WTC11 (cell line): ENCODE results near the gene YWHAH. TPM values are rescaled to one million over a fixed set of nuclear protein-coding genes. Genes with fewer than 3 reads are reported as not detected.

ENCODE experiments used
- ATAC-seq: fragments of 200-7000 bp; cut with Tn5 transposase; 2 replicates; pipeline ENCODE4 v1.10.0; 2021; ENCODE audit warnings: mild to moderate bottlenecking, moderate library complexity
- CTCF ChIA-PET: fragments of 300-600 bp; sonication (Branson Sonifier 250); formaldehyde crosslinking; loops from one replicate; lab custom pipeline; 2021; ENCODE audit warnings: antibody characterized with exemption; lab: Charles Lee
- POLR2A ChIA-PET: fragments of 350-600 bp; sonication (Branson Sonifier 250); formaldehyde crosslinking; loops from one replicate; lab custom pipeline; 2021; ENCODE audit warnings: antibody characterized with exemption; lab: Charles Lee
- DNase-seq: peaks from one replicate; pipeline ENCODE4 v3.0.0; 2021; ENCODE audit warnings: low spot score
- H3K27ac Mint-ChIP-seq: 2 replicates; pipeline ENCODE4 v1.8.0; 2021; ENCODE audit warnings: mixed read lengths
- H3K27me3 Mint-ChIP-seq: 2 replicates; pipeline ENCODE4 v1.8.0; 2021; ENCODE audit warnings: low read depth, mild to moderate bottlenecking, moderate library complexity, mixed read lengths
- H3K36me3 Mint-ChIP-seq: 2 replicates; pipeline ENCODE4 v1.8.0; 2021; ENCODE audit warnings: mixed read lengths
- H3K4me1 Mint-ChIP-seq: 2 replicates; pipeline ENCODE4 v1.8.0; 2022; ENCODE audit warnings: mixed read lengths
- H3K4me3 Mint-ChIP-seq: 2 replicates; pipeline ENCODE4 v1.8.0; 2021; ENCODE audit warnings: mild to moderate bottlenecking, moderate library complexity, mixed read lengths
- H3K9me3 Mint-ChIP-seq: 2 replicates; pipeline ENCODE4 v1.8.0; 2021; ENCODE audit warnings: mixed read lengths
- ELF4 ChIP-seq: sonication (generic); formaldehyde crosslinking; IDR thresholded peaks from 2 replicates; pipeline ENCODE4 v1.8.1; 2022; ENCODE audit warnings: low read depth, mild to moderate bottlenecking, moderate library complexity, missing genetic modification reagents
- FOXK1 ChIP-seq: sonication (generic); formaldehyde crosslinking; IDR thresholded peaks from 2 replicates; pipeline ENCODE4 v1.8.0; 2022; ENCODE audit warnings: mild to moderate bottlenecking, moderate library complexity, missing genetic modification reagents
- MXD4 ChIP-seq: fragments of 250-450 bp; sonication (Bioruptor Pico); IDR thresholded peaks from 2 replicates; pipeline ENCODE4 v1.8.0; 2021; ENCODE audit warnings: mild to moderate bottlenecking, moderate library complexity, borderline replicate concordance
- NFATC4 ChIP-seq: fragments of 250-450 bp; sonication (Bioruptor Pico); IDR thresholded peaks from 2 replicates; pipeline ENCODE4 v1.9.0; 2021; ENCODE audit warnings: mild to moderate bottlenecking
- SP1 ChIP-seq: sonication (generic); formaldehyde crosslinking; conservative IDR thresholded peaks from 2 replicates; pipeline ENCODE4 v1.8.1; 2022; ENCODE audit warnings: missing genetic modification reagents
- TCF7 ChIP-seq: sonication (generic); formaldehyde crosslinking; IDR thresholded peaks from 2 replicates; pipeline ENCODE4 v1.8.0; 2022; ENCODE audit warnings: mild to moderate bottlenecking, low read depth, missing genetic modification reagents, moderate library complexity
- TEAD4 ChIP-seq: sonication (generic); formaldehyde crosslinking; IDR thresholded peaks from 2 replicates; pipeline ENCODE4 v1.8.0; 2022; ENCODE audit warnings: mild to moderate bottlenecking, missing genetic modification reagents
- ZNF121 ChIP-seq: sonication (generic); formaldehyde crosslinking; IDR thresholded peaks from 2 replicates; pipeline ENCODE4 v1.8.0; 2023; ENCODE audit warnings: missing genetic modification reagents
- ZNF219 ChIP-seq: sonication (generic); formaldehyde crosslinking; IDR thresholded peaks from 2 replicates; pipeline ENCODE4 v1.8.0; 2023; ENCODE audit warnings: missing genetic modification reagents, mild to moderate bottlenecking, borderline replicate concordance
- total RNA-seq: library from RNA; stranded (reverse); gene quantifications from 3 replicates; pipeline ENCODE4 v1.2.3, GENCODE V29; 2021
- TF ChIP-seq, protein P1 (sequence below): fragments of 250-450 bp; sonication (Bioruptor Pico); IDR thresholded peaks from 2 replicates; pipeline ENCODE4 v1.9.0; 2021; ENCODE audit warnings: mild to moderate bottlenecking
- TF ChIP-seq, protein P2 (sequence below): sonication (generic); formaldehyde crosslinking; IDR thresholded peaks from 2 replicates; pipeline ENCODE4 v1.8.0; 2022; ENCODE audit warnings: missing genetic modification reagents
- TF ChIP-seq, protein P3 (sequence below): sonication (generic); formaldehyde crosslinking; conservative IDR thresholded peaks from 2 replicates; pipeline ENCODE4 v1.8.1; 2023; ENCODE audit warnings: mild to moderate bottlenecking, low read depth, missing genetic modification reagents, moderate library complexity
- TF ChIP-seq, protein P4 (sequence below): sonication (generic); formaldehyde crosslinking; IDR thresholded peaks from 2 replicates; pipeline ENCODE4 v1.8.1; 2022; ENCODE audit warnings: missing genetic modification reagents, borderline replicate concordance
- TF ChIP-seq, protein P5 (sequence below): sonication (generic); formaldehyde crosslinking; IDR thresholded peaks from 2 replicates; pipeline ENCODE4 v1.8.1; 2023; ENCODE audit warnings: mild to moderate bottlenecking, missing genetic modification reagents
- TF ChIP-seq, protein P6 (sequence below): sonication (generic); formaldehyde crosslinking; IDR thresholded peaks from 2 replicates; pipeline ENCODE4 v1.8.1; 2023; ENCODE audit warnings: mild to moderate bottlenecking, missing genetic modification reagents, moderate library complexity

Gene YWHAH
- total RNA-seq, 1 experiment from 2014 or later, result 203 TPM

DNA sequence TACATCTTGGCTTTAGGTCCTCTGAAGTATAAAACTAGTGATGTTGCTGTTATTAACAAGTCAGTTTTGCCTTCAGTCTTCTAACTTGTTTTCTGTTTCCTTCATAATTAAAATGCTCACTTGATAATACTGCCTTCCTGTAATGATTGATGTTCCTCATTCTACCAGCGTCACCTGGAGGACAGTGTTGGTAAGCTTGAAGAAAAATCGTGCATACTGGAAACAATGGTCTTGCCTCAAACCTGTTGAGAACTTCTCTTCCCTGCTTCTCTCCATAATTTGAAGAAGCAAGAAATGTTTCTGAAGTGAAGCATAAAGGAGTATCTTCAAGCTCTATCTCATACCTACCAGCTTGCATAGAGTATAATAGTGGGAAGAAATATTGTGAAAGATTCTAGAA, 3.0 kb downstream of the YWHAH start (continued):
- TF ChIP-seq, protein P1, sequence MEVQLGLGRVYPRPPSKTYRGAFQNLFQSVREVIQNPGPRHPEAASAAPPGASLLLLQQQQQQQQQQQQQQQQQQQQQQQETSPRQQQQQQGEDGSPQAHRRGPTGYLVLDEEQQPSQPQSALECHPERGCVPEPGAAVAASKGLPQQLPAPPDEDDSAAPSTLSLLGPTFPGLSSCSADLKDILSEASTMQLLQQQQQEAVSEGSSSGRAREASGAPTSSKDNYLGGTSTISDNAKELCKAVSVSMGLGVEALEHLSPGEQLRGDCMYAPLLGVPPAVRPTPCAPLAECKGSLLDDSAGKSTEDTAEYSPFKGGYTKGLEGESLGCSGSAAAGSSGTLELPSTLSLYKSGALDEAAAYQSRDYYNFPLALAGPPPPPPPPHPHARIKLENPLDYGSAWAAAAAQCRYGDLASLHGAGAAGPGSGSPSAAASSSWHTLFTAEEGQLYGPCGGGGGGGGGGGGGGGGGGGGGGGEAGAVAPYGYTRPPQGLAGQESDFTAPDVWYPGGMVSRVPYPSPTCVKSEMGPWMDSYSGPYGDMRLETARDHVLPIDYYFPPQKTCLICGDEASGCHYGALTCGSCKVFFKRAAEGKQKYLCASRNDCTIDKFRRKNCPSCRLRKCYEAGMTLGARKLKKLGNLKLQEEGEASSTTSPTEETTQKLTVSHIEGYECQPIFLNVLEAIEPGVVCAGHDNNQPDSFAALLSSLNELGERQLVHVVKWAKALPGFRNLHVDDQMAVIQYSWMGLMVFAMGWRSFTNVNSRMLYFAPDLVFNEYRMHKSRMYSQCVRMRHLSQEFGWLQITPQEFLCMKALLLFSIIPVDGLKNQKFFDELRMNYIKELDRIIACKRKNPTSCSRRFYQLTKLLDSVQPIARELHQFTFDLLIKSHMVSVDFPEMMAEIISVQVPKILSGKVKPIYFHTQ, result no peak
- TF ChIP-seq SP1, result no peak
- no peak for TF ChIP-seq TEAD4 (CRISPR knock-in tag)
- TF ChIP-seq MXD4 (CRISPR knock-in tag), result no peak
- TF ChIP-seq, protein P2, sequence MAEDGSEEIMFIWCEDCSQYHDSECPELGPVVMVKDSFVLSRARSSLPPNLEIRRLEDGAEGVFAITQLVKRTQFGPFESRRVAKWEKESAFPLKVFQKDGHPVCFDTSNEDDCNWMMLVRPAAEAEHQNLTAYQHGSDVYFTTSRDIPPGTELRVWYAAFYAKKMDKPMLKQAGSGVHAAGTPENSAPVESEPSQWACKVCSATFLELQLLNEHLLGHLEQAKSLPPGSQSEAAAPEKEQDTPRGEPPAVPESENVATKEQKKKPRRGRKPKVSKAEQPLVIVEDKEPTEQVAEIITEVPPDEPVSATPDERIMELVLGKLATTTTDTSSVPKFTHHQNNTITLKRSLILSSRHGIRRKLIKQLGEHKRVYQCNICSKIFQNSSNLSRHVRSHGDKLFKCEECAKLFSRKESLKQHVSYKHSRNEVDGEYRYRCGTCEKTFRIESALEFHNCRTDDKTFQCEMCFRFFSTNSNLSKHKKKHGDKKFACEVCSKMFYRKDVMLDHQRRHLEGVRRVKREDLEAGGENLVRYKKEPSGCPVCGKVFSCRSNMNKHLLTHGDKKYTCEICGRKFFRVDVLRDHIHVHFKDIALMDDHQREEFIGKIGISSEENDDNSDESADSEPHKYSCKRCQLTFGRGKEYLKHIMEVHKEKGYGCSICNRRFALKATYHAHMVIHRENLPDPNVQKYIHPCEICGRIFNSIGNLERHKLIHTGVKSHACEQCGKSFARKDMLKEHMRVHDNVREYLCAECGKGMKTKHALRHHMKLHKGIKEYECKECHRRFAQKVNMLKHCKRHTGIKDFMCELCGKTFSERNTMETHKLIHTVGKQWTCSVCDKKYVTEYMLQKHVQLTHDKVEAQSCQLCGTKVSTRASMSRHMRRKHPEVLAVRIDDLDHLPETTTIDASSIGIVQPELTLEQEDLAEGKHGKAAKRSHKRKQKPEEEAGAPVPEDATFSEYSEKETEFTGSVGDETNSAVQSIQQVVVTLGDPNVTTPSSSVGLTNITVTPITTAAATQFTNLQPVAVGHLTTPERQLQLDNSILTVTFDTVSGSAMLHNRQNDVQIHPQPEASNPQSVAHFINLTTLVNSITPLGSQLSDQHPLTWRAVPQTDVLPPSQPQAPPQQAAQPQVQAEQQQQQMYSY, result no peak
- TF ChIP-seq, protein P3, sequence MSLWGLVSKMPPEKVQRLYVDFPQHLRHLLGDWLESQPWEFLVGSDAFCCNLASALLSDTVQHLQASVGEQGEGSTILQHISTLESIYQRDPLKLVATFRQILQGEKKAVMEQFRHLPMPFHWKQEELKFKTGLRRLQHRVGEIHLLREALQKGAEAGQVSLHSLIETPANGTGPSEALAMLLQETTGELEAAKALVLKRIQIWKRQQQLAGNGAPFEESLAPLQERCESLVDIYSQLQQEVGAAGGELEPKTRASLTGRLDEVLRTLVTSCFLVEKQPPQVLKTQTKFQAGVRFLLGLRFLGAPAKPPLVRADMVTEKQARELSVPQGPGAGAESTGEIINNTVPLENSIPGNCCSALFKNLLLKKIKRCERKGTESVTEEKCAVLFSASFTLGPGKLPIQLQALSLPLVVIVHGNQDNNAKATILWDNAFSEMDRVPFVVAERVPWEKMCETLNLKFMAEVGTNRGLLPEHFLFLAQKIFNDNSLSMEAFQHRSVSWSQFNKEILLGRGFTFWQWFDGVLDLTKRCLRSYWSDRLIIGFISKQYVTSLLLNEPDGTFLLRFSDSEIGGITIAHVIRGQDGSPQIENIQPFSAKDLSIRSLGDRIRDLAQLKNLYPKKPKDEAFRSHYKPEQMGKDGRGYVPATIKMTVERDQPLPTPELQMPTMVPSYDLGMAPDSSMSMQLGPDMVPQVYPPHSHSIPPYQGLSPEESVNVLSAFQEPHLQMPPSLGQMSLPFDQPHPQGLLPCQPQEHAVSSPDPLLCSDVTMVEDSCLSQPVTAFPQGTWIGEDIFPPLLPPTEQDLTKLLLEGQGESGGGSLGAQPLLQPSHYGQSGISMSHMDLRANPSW, result no peak
- no peak for TF ChIP-seq FOXK1 (CRISPR knock-in tag)
- TF ChIP-seq, all 79 proteins: peak for 0

DNA sequence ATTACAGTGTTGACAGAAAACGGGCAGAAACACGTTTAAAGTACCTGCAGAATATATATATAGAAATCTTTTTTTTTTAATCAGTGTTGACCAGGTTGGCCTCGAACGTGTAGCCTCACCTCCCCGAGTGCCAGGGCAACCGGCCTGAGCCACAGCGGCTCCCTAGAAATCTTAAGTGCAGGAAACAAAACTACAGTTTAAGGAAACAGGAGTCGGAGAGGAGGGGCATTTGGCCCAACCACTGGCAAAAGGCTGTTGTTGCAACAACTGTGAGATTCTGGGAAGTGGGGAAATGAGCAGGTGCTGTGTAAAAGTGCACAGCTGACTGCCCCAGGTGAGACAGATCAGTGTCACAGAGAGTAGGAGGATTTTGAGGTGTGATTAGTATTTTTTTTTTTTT, 3.7 kb downstream of the YWHAH start:
- Mint-ChIP-seq H3K9me3 (no peaks in the 10 kb centered on the region), H3K36me3 (peaks cover 28% of the 10 kb centered on the region), H3K27me3 (peaks cover 3% of the 10 kb centered on the region), H3K27ac (peak overlapping the region; percentile 94), H3K4me1 (peaks cover 34% of the 10 kb centered on the region), H3K4me3 (no peak overlapping the region)
- TF ChIP-seq, protein P4, sequence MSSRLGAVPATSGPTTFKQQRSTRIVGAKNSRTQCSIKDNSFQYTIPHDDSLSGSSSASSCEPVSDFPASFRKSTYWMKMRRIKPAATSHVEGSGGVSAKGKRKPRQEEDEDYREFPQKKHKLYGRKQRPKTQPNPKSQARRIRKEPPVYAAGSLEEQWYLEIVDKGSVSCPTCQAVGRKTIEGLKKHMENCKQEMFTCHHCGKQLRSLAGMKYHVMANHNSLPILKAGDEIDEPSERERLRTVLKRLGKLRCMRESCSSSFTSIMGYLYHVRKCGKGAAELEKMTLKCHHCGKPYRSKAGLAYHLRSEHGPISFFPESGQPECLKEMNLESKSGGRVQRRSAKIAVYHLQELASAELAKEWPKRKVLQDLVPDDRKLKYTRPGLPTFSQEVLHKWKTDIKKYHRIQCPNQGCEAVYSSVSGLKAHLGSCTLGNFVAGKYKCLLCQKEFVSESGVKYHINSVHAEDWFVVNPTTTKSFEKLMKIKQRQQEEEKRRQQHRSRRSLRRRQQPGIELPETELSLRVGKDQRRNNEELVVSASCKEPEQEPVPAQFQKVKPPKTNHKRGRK (CRISPR knock-in tag), result no peak
- ChIA-PET POLR2A (interaction anchor here (0.6 to 1.2 kb wide), 2 partner anchors 9 to 30 kb away, joined by 3 to 9 read pairs; no protein-coding TSS in a partner anchor), CTCF (interaction anchor here (0.7 to 3.7 kb wide), 4 partner anchors 12 to 76 kb away, joined by 3 to 35 read pairs (median 8); no protein-coding TSS in a partner anchor)
- ATAC-seq (no peak), DNase-seq (no peak)

DNA sequence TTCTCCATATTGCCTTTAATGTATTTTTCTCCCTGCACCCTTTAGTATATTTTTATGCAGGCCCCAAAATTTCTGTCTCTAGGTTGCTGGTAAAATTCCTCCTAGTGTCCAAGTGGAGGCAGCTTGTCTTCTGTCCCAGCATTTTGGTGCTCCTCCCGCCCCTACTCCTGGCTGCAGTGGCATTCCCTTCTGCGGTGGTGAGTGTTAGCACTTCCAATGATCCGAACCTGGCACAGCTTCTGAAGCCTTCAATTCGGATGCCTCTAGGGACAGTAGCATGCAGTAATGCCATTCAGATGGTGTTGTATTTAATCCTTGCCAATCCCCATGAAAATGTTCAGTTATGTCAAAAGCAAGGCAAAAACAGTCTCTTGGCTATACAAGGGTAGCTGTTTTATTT, 5.9 kb downstream of the YWHAH start:
- ATAC-seq (no peak), DNase-seq (no peak)
- ChIA-PET CTCF (interaction anchor here (0.9 to 3.7 kb wide), 5 partner anchors 11 to 394 kb away, joined by 3 to 35 read pairs (median 3); no protein-coding TSS in a partner anchor), POLR2A (interaction anchor here (1.2 to 1.4 kb wide), 2 partner anchors 10 to 14 kb away, joined by 3 to 5 read pairs; no protein-coding TSS in a partner anchor)
- H3K36me3 Mint-ChIP-seq, result peaks cover 32% of the 10 kb centered on the region
- peaks cover 50% of the 10 kb centered on the region for H3K4me1 Mint-ChIP-seq
- H3K4me3 Mint-ChIP-seq, result no peak overlapping the region
- H3K9me3 Mint-ChIP-seq, result no peaks in the 10 kb centered on the region
- no peak overlapping the region for H3K27ac Mint-ChIP-seq
- no peaks in the 10 kb centered on the region for H3K27me3 Mint-ChIP-seq
- TF ChIP-seq NFATC4 (CRISPR knock-in tag), result no peak
- TF ChIP-seq, protein P5, sequence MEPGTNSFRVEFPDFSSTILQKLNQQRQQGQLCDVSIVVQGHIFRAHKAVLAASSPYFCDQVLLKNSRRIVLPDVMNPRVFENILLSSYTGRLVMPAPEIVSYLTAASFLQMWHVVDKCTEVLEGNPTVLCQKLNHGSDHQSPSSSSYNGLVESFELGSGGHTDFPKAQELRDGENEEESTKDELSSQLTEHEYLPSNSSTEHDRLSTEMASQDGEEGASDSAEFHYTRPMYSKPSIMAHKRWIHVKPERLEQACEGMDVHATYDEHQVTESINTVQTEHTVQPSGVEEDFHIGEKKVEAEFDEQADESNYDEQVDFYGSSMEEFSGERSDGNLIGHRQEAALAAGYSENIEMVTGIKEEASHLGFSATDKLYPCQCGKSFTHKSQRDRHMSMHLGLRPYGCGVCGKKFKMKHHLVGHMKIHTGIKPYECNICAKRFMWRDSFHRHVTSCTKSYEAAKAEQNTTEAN (CRISPR knock-in tag), result no peak
- TF ChIP-seq ELF4 (CRISPR knock-in tag), result no peak
- no peak for TF ChIP-seq ZNF121 (CRISPR knock-in tag)
- TF ChIP-seq TCF7 (CRISPR knock-in tag), result no peak
- TF ChIP-seq, protein P6, sequence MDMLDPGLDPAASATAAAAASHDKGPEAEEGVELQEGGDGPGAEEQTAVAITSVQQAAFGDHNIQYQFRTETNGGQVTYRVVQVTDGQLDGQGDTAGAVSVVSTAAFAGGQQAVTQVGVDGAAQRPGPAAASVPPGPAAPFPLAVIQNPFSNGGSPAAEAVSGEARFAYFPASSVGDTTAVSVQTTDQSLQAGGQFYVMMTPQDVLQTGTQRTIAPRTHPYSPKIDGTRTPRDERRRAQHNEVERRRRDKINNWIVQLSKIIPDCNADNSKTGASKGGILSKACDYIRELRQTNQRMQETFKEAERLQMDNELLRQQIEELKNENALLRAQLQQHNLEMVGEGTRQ (CRISPR knock-in tag), result no peak
- no peak for TF ChIP-seq ZNF219 (CRISPR knock-in tag)
